ENCODE results near the gene CHN1. TPM values are rescaled to one million over a fixed set of nuclear protein-coding genes. Genes with fewer than 3 reads are reported as not detected.
A peak's percentile ranks its signal among the peaks of the same experiment; 100 is the strongest.

Gene CHN1
- polyA plus RNA-seq, 3 donors, result 19.9 to 27.8 (median 26.1) TPM

- DNase-seq, result peak; percentile 51
Observed at GRCh38 chr2:174827371-174828369, 177.5 kb downstream of the CHN1 start.

- DNase-seq, result no peak
Observed at GRCh38 chr2:174826051-174826450, 179.1 kb downstream of the CHN1 start.

GRCh38 chr2:174824068-174824467, 181.1 kb downstream of the CHN1 start:
- no peak for DNase-seq

- DNase-seq, result no peak
Observed at GRCh38 chr2:174821628-174822027, 183.6 kb downstream of the CHN1 start.

GRCh38 chr2:174820361-174820760, 184.8 kb downstream of the CHN1 start:
- DNase-seq, result no peak

GRCh38 chr2:174815526-174815925, 189.7 kb downstream of the CHN1 start:
- no peak for DNase-seq

GRCh38 chr2:174812037-174812436, 193.1 kb downstream of the CHN1 start:
- DNase-seq, result no peak

GRCh38 chr2:174807931-174808330, 197.2 kb downstream of the CHN1 start:
- DNase-seq, result no peak

- DNase-seq, result no peak
Observed at GRCh38 chr2:174805803-174806202, 199.4 kb downstream of the CHN1 start.

GRCh38 chr2:174802459-174802858, 202.7 kb downstream of the CHN1 start:
- DNase-seq, result no peak

- DNase-seq, result no peak
Observed at GRCh38 chr2:174800436-174801205, 204.6 kb downstream of the CHN1 start.

- DNase-seq, result no peak
Observed at GRCh38 chr2:174798801-174799200, 206.4 kb downstream of the CHN1 start.

- DNase-seq, result no peak
Observed at GRCh38 chr2:174797781-174798276, 207.4 kb downstream of the CHN1 start.

GRCh38 chr2:174796319-174796771, 208.8 kb downstream of the CHN1 start:
- no peak for DNase-seq

GRCh38 chr2:174794851-174795374, 210.3 kb downstream of the CHN1 start:
- DNase-seq, result no peak

- no peak for DNase-seq
Observed at GRCh38 chr2:174792309-174793025, 212.7 kb downstream of the CHN1 start.

- no peak for DNase-seq
Observed at GRCh38 chr2:174791746-174792280, 213.4 kb downstream of the CHN1 start.

GRCh38 chr2:174791020-174791419, 214.2 kb downstream of the CHN1 start:
- DNase-seq, result no peak

- DNase-seq, result no peak
Observed at GRCh38 chr2:174789001-174789400, 216.2 kb downstream of the CHN1 start.

- DNase-seq, result no peak
Observed at GRCh38 chr2:174788291-174788929, 216.8 kb downstream of the CHN1 start.

Measured in renal pelvis (tissue), 4 donors.